H1 (cell line): ENCODE measurements around the gene ADAM22. TPM values are rescaled to one million over a fixed set of nuclear protein-coding genes. Genes with fewer than 3 reads are reported as not detected.

Source experiments
- BCL11A ChIP-seq, 2 experiments: IDR thresholded peaks; one replicate each; pipeline ENCODE4 v1.6.1; 2011; ENCODE audit warnings: low read depth in 2 of 2, low read length in 2 of 2, mild to moderate bottlenecking in 2 of 2
- BRCA1 ChIP-seq: IDR thresholded peaks from 2 replicates; pipeline ENCODE4 v1.6.1; 2012; ENCODE audit warnings: low read depth, low read length, improper control_type of control experiment
- CHD1 ChIP-seq: IDR thresholded peaks from 2 replicates; pipeline ENCODE4 v1.6.1; 2012; ENCODE audit warnings: low read depth, low read length, improper control_type of control experiment
- EGR1 ChIP-seq: IDR thresholded peaks from 2 replicates; pipeline ENCODE4 v1.6.1; 2011; ENCODE audit warnings: low read depth, low read length, borderline replicate concordance
- GTF2F1 ChIP-seq: IDR thresholded peaks from 2 replicates; pipeline ENCODE4 v1.6.1; 2012; ENCODE audit warnings: low read depth, low read length, improper control_type of control experiment, borderline replicate concordance
- POLR2AphosphoS5 ChIP-seq: IDR thresholded peaks from 2 replicates; pipeline ENCODE4 v1.6.1; 2011; ENCODE audit warnings: low read depth, low read length
- RAD21 ChIP-seq, 2 experiments: IDR thresholded peaks in 1 of 2; conservative IDR thresholded peaks in 1 of 2; 2 replicates each; pipeline ENCODE4 v1.6.1; 2011; ENCODE audit warnings: low read depth in 2 of 2, low read length in 2 of 2, improper control_type of control experiment in 1 of 2, inconsistent platforms in 1 of 2, mild to moderate bottlenecking in 1 of 2, moderate library complexity in 1 of 2
- SP1 ChIP-seq: IDR thresholded peaks from 2 replicates; pipeline ENCODE4 v1.6.1; 2011; ENCODE audit warnings: low read depth, low read length
- polyA plus RNA-seq, 7 experiments: library from polyadenylated mRNA; depleted of rRNA in 3 of 7; stranded (reverse) in 5 of 7; unstranded in 2 of 7; fragments of >200 nt in 5 of 7; fragments of 200-250 nt in 2 of 7; gene quantifications; 1 replicate in 5 of 7; 2 replicates in 1 of 7; 4 replicates in 1 of 7; pipeline versions ENCODE4 v1.2.1 to v1.2.3, GENCODE V29; 2011 to 2013; ENCODE audit warnings: missing spikeins in 2 of 7, mixed read lengths in 2 of 7
- total RNA-seq: library from RNA; stranded (reverse); fragmentation: NEBNext Ultra II Directional; extraction: Animal tissue kit (Norgen Biotek cat#: 25700); gene quantifications from 2 replicates; pipeline ENCODE4 v1.2.1, GENCODE V29; 2021

ADAM22 gene
- total and polyA plus RNA-seq, 2 of the 8 experiments (the other 6 are each of a cell fraction or from before 2014, with no cell fraction given) = 4.6 to 21.4 TPM

DNA sequence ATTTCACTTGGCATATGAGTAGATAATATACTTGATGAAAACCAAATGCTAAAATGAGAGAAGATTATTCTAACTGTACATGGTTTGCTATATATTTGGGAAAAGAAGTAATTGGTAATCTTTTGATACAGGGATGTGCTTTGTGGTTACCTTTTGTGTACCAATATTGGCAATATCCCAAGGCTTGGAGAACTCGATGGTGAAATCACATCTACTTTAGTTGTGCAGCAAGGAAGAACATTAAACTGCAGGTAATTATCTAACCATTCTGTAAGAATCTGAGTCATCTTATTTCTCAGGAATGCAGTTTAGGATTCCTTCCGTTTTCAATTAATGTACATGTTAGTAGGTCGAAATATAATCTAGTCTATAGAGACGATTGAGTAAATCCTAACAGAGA lies 221.7 kb downstream of the ADAM22 start (continued):
- no peak for TF ChIP-seq BCL11A (IDR thresholded peaks at IDR 0.05; ENCODE audit: low read depth in 2 of 2, low read length in 2 of 2)
- TF ChIP-seq RAD21 (IDR thresholded peaks at IDR 0.05 in 1 of 2, conservative IDR thresholded peaks at IDR 0.05 in 1 of 2; ENCODE audit: low read depth in 2 of 2, low read length in 2 of 2) = no peak
- TF ChIP-seq CHD1 = no peak
- TF ChIP-seq POLR2AphosphoS5 = no peak
- no peak for TF ChIP-seq EGR1
- TF ChIP-seq BRCA1 = no peak
- TF ChIP-seq SP1 = no peak
- no peak for TF ChIP-seq GTF2F1
